GM23338 (cell line): ENCODE data around the gene SMAD1. TPM values are rescaled to one million over a fixed set of nuclear protein-coding genes. Genes with fewer than 3 reads are reported as not detected.
A peak's percentile ranks its signal among the peaks of the same experiment; 100 is the strongest.

Experiments
- ATAC-seq: fragments of 200-7000 bp; cut with Tn5 transposase; 3 replicates; pipeline ENCODE4 v1.9.1; 2020
- DNase-seq: peaks from one replicate; pipeline ENCODE4 v3.0.0-alpha.2; 2015; ENCODE audit warnings: low spot score
- H2AFZ ChIP-seq: fragments of 200-600 bp; sonication (generic); 2 replicates; pipeline ENCODE4 v1.8.0; 2016; ENCODE audit warnings: antibody characterized with exemption, mild to moderate bottlenecking, moderate library complexity
- H3F3A ChIP-seq: fragments of 200-600 bp; sonication (generic); replicated peaks from 2 replicates; pipeline ENCODE4 v1.8.0; 2017; ENCODE audit warnings: antibody characterized with exemption, mixed run types, low read depth
- H3K27ac ChIP-seq: fragments of 200-600 bp; sonication (generic); 2 replicates; pipeline ENCODE4 v1.6.1; 2016; ENCODE audit warnings: low read depth
- H3K27me3 ChIP-seq: fragments of 200-600 bp; sonication (generic); 2 replicates; pipeline ENCODE4 v1.8.0; 2016; ENCODE audit warnings: mild to moderate bottlenecking, mixed run types, moderate library complexity; ENCODE audit not compliant: insufficient read depth
- H3K36me3 ChIP-seq: fragments of 200-600 bp; sonication (generic); 2 replicates; pipeline ENCODE4 v1.8.0; 2016; ENCODE audit warnings: mild to moderate bottlenecking; ENCODE audit not compliant: insufficient read depth
- H3K4me1 ChIP-seq: fragments of 200-600 bp; sonication (generic); 2 replicates; pipeline ENCODE4 v1.8.0; 2016; ENCODE audit warnings: mild to moderate bottlenecking, moderate library complexity; ENCODE audit not compliant: insufficient read depth
- H3K4me2 ChIP-seq: fragments of 200-600 bp; sonication (generic); 2 replicates; pipeline ENCODE4 v1.7.1; 2017; ENCODE audit warnings: mixed run types
- H3K4me3 ChIP-seq: fragments of 200-600 bp; sonication (generic); 2 replicates; pipeline ENCODE4 v1.6.1; 2016; ENCODE audit warnings: mixed run types
- H3K79me2 ChIP-seq: fragments of 200-600 bp; sonication (generic); replicated peaks from 2 replicates; pipeline ENCODE4 v1.8.0; 2017; ENCODE audit warnings: mild to moderate bottlenecking; ENCODE audit not compliant: insufficient read depth
- H3K9me2 ChIP-seq: fragments of 200-600 bp; sonication (generic); 2 replicates; pipeline ENCODE4 v1.8.0; 2017; ENCODE audit not compliant: insufficient read depth
- H4K20me1 ChIP-seq: fragments of 200-600 bp; sonication (generic); replicated peaks from 2 replicates; pipeline ENCODE4 v1.8.0; 2017; ENCODE audit warnings: mild to moderate bottlenecking; ENCODE audit not compliant: insufficient read depth
- H3K27ac Mint-ChIP-seq: 2 replicates; pipeline ENCODE4 v1.8.0; 2020; ENCODE audit warnings: inconsistent platforms, mild to moderate bottlenecking, moderate library complexity, mixed read lengths
- H3K27me3 Mint-ChIP-seq: 3 replicates; pipeline ENCODE4 v1.8.0; 2022; ENCODE audit warnings: low read depth, mild to moderate bottlenecking, moderate library complexity, mixed read lengths, inconsistent platforms; ENCODE audit not compliant: insufficient read depth, poor library complexity
- H3K36me3 Mint-ChIP-seq: 3 replicates; pipeline ENCODE4 v1.8.0; 2021; ENCODE audit warnings: low read depth, mild to moderate bottlenecking, inconsistent platforms, moderate library complexity, mixed read lengths
- H3K4me1 Mint-ChIP-seq: 3 replicates; pipeline ENCODE4 v1.8.0; 2020; ENCODE audit warnings: mild to moderate bottlenecking, inconsistent platforms, mixed read lengths
- H3K4me3 Mint-ChIP-seq: 3 replicates; pipeline ENCODE4 v1.8.0; 2021; ENCODE audit warnings: moderate library complexity, mild to moderate bottlenecking, inconsistent platforms, mixed read lengths
- H3K9me3 Mint-ChIP-seq: 3 replicates; pipeline ENCODE4 v1.8.0; 2020; ENCODE audit warnings: moderate library complexity, mild to moderate bottlenecking, inconsistent platforms, mixed read lengths
- CREB1 ChIP-seq: fragments of 250-450 bp; sonication (Bioruptor Pico); IDR thresholded peaks from 2 replicates; pipeline ENCODE4 v1.5.0; 2020; ENCODE audit warnings: low read depth, mild to moderate bottlenecking, moderate library complexity
- CTCF ChIP-seq, 2 experiments: fragments of 200-600 bp in 1 of 2; sonication (generic) in 1 of 2; conservative IDR thresholded peaks; 2 replicates each; pipeline versions ENCODE4 v1.5.1 to v1.6.1; 2016 to 2017; ENCODE audit warnings: antibody characterized with exemption in 2 of 2, low read depth in 2 of 2, mild to moderate bottlenecking in 2 of 2, moderate library complexity in 1 of 2
- ETS1 ChIP-seq: IDR thresholded peaks from 2 replicates; pipeline ENCODE4 v1.6.1; 2016; ENCODE audit warnings: antibody characterized with exemption
- EZH2 ChIP-seq: fragments of 200-600 bp; sonication (generic); IDR thresholded peaks from one replicate; pipeline ENCODE4 v1.8.0; 2017; ENCODE audit warnings: antibody characterized with exemption, mild to moderate bottlenecking, low read depth; ENCODE audit not compliant: unreplicated experiment
- EZH2phosphoT487 ChIP-seq: fragments of 200-600 bp; sonication (generic); IDR thresholded peaks from one replicate; pipeline ENCODE4 v1.8.1; 2018; ENCODE audit warnings: antibody characterized with exemption; ENCODE audit not compliant: unreplicated experiment
- JUNB ChIP-seq: IDR thresholded peaks from one replicate; pipeline ENCODE4 v1.6.1; 2016; ENCODE audit warnings: antibody characterized with exemption; ENCODE audit not compliant: unreplicated experiment
- NANOG ChIP-seq: IDR thresholded peaks from 2 replicates; pipeline ENCODE4 v1.6.1; 2016; ENCODE audit warnings: antibody characterized with exemption, borderline replicate concordance
- POLR2AphosphoS5 ChIP-seq: IDR thresholded peaks from 2 replicates; pipeline ENCODE4 v1.6.1; 2016; ENCODE audit warnings: antibody characterized with exemption, low read depth
- REST ChIP-seq: IDR thresholded peaks from one replicate; pipeline ENCODE4 v1.6.1; 2018; ENCODE audit warnings: antibody characterized with exemption; ENCODE audit not compliant: unreplicated experiment
- STAT1 ChIP-seq: IDR thresholded peaks from one replicate; pipeline ENCODE4 v1.6.1; 2016; ENCODE audit warnings: antibody characterized with exemption; ENCODE audit not compliant: unreplicated experiment
- ZNF114 ChIP-seq: fragments of 250-450 bp; sonication (Bioruptor Pico); IDR thresholded peaks from 2 replicates; pipeline ENCODE4 v1.5.0; 2020; ENCODE audit warnings: mild to moderate bottlenecking, moderate library complexity
- ZNF331 ChIP-seq: fragments of 250-450 bp; sonication (Bioruptor Pico); IDR thresholded peaks from 2 replicates; pipeline ENCODE4 v1.5.0; 2020; ENCODE audit warnings: low read depth, mild to moderate bottlenecking, moderate library complexity
- polyA plus RNA-seq: library from polyadenylated mRNA; unstranded; fragments of >200 nt; fragmentation: Nextera tagmentation; extraction: Ambion mirVana; gene quantifications from 2 replicates; pipeline ENCODE4 v1.2.1, GENCODE V29; 2016
- total RNA-seq: library from RNA; depleted of rRNA; stranded (reverse); fragments of >200 nt; shearing (Covaris generic); gene quantifications from 2 replicates; pipeline ENCODE4 v1.2.3, GENCODE V29; 2014

Gene SMAD1
- total and polyA plus RNA-seq, 2 experiments from 2014 or later = 19.8 to 33.6 TPM

- TF ChIP-seq REST (no peak), POLR2AphosphoS5 (no peak), NANOG (no peak), EZH2phosphoT487 (no peak), CREB1 (CRISPR knock-in tag) (no peak)
Observed at GRCh38 chr4:145435646-145436045, 46.0 kb upstream of the SMAD1 start (continued).

- no peaks in the 10 kb centered on the region for H3K27me3 Mint-ChIP-seq
- H3K36me3 Mint-ChIP-seq = no peaks in the 10 kb centered on the region
- no peak overlapping the region for H3K4me3 Mint-ChIP-seq
- DNase-seq = no peak
- H3K4me1 Mint-ChIP-seq = peaks cover 9% of the 10 kb centered on the region; the same call in 2 of the 3 replicates
- Histone ChIP-seq H3K36me3 (no peaks in the 10 kb centered on the region), H3K9me2 (no peaks in the 10 kb centered on the region), H2AFZ (peak overlapping the region; percentile 40; the same call in 1 of the 2 replicates), H3F3A (no peaks in the 10 kb centered on the region), H3K4me2 (no peak overlapping the region), H4K20me1 (no peaks in the 10 kb centered on the region), H3K27ac (no peak overlapping the region), H3K4me1 (peaks cover 6% of the 10 kb centered on the region; the same call in 1 of the 2 replicates), H3K79me2 (no peaks in the 10 kb centered on the region), H3K27me3 (no peaks in the 10 kb centered on the region), H3K4me3 (no peak overlapping the region)
- no peak for ATAC-seq
- H3K27ac Mint-ChIP-seq = no peak overlapping the region
- H3K9me3 Mint-ChIP-seq = peaks cover 3% of the 10 kb centered on the region; the same call in 2 of the 3 replicates
- TF ChIP-seq POLR2AphosphoS5 (no peak), EZH2phosphoT487 (no peak), CTCF (conservative IDR thresholded peaks at IDR 0.05; ENCODE audit: low read depth in 2 of 2) (no peak), ETS1 (no peak), STAT1 (no peak), REST (no peak), EZH2 (no peak), ZNF114 (no peak), JUNB (no peak), ZNF331 (CRISPR knock-in tag) (no peak)
Observed at GRCh38 chr4:145436114-145436513, 45.5 kb upstream of the SMAD1 start.
